GM10266 (cell line): ENCODE results near the gene MALRD1.

Experiments
- DNase-seq: peaks from one replicate; pipeline ENCODE4 v3.0.0; 2012; ENCODE audit errors: extremely low spot score
- TF ChIP-seq, protein P1 (sequence below): IDR thresholded peaks from 2 replicates; pipeline ENCODE4 v1.5.1; 2012; ENCODE audit warnings: mild to moderate bottlenecking, low read depth; ENCODE audit not compliant: control insufficient read depth, insufficient read depth; ENCODE audit errors: missing control alignments

The MALRD1 gene

DNA sequence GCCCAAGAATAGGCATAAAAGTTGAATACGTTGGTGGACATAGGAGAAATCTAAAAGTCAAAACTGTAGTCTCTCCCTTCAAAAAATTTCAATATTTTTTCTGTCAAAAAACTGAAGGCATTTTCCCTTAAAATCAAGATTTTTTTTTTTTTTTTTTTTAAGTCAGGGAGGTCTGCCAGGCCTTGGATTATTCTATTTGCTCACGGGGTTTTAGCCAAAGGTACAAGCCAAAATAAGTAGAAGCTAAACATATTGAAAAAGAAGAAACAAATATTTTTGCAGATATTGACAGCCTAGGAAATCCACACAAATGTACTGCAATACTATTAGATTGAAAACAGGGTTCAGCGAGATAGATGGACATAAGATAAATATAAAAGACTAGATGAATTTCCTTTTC is 577.6 kb downstream of the MALRD1 start:
- no peak for DNase-seq
- TF ChIP-seq, protein P1, sequence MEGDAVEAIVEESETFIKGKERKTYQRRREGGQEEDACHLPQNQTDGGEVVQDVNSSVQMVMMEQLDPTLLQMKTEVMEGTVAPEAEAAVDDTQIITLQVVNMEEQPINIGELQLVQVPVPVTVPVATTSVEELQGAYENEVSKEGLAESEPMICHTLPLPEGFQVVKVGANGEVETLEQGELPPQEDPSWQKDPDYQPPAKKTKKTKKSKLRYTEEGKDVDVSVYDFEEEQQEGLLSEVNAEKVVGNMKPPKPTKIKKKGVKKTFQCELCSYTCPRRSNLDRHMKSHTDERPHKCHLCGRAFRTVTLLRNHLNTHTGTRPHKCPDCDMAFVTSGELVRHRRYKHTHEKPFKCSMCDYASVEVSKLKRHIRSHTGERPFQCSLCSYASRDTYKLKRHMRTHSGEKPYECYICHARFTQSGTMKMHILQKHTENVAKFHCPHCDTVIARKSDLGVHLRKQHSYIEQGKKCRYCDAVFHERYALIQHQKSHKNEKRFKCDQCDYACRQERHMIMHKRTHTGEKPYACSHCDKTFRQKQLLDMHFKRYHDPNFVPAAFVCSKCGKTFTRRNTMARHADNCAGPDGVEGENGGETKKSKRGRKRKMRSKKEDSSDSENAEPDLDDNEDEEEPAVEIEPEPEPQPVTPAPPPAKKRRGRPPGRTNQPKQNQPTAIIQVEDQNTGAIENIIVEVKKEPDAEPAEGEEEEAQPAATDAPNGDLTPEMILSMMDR, result no peak

DNA sequence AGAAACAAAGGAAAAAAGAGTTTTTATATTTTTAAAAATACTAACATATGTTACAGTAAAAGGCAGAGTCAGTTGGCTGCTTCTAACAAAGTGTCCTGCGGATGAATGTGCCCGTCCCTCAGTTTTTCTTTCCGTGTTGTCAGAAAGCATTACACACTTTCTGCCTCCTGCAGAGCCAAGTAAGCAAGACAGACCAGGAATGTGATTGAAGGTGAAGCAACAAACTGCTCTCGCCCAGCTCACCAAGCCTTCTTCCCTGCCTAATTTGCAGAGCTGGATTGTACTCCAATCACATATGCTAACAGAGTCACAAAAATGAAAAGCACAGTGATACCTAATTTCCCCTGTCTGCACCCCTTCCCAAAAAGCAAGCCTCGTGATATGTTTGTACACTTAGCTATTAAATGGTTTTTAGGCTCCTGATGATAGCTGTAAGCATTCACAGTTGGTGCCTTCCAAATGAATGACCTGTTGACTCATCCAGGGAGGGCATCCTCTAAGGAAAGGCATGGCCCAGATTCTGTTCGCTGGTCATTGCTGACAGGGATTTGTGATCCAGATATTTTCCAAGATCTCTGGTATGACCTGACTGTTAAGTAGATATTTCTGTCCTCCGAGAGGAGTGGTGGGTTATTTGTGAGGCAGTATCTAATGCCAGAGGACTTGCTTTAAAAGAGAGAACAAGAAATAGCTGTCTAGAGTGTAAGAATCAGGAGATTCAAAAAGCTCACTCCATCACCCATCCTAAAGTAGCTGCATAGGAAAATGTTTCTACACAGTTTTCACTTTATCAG is 580.4 kb downstream of the MALRD1 start:
- no peak for DNase-seq
- TF ChIP-seq, protein P1, result no peak

DNA sequence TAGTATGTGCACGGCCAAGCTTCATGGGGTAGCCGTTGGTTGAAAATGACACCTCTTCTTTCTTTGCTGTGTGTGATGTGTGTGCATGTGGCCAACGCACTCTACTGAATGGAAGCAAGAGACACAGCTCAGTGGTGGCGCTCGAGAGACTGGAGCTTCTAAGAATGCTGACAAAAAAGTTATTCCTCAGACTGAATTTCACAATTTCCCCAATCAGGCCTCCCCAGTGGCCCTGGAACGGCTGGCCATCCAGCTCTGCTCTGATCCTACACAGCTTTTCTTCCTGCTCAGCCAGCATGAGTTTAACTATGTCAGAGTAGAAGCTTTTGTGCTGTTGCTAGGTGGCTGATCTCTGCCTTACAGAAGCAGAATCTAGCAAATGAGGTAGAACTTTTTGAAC is 581.0 kb downstream of the MALRD1 start:
- no peak for DNase-seq
- TF ChIP-seq, protein P1, result no peak

DNA sequence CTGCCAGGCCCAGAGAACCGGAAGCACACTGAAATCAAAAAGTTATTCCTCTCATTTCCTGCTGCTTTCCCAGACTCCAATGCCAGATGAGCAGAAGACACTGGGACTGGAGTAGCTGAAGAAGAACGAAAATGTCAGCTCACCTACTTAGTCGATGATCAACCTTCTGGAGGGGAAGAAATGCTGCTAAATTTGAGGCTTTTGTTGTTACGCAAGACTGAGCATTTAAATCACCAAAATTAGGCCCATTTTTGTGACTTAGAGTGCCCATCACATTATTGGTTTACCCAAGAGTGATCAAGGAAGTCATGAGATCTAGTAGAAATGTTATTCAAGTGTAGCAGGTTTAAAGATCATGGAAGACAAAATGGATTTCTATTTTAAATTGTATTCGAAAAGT is 585.6 kb downstream of the MALRD1 start:
- TF ChIP-seq, protein P1, result no peak
- no peak for DNase-seq

DNA sequence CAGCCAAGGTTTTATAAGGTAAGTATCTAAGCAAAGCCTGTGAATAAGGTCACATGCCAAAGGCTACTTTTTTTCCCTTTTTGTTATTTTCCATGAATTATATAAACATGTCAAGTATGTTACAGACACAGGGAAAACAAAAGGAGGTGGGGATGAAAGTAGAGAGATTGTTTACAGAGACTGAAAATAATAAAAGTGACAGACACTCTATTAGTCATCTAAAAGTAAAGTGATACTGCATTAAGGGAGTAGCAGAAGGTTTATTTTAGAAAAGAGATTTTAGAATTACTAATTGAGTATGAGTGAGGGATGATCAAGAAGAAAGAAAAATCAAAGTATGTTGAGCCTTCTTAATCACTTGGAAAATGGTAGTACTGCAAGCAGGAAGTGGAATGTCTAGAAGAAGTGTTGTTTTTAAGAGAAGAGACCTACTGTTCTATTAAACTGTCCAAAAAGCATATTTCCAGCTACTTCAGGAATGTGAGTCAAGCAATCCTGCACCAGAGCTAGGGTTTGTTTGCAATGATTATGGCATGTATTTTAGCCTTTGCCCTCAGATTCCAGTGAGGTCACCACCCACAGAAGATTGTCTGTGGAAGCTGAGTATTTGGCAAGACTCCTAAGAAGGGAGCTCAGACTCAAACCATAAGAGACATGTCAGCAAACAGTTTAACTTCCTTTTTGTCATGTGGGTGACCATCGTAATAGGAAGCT is 589.7 kb downstream of the MALRD1 start:
- TF ChIP-seq, protein P1, result no peak
- no peak for DNase-seq

DNA sequence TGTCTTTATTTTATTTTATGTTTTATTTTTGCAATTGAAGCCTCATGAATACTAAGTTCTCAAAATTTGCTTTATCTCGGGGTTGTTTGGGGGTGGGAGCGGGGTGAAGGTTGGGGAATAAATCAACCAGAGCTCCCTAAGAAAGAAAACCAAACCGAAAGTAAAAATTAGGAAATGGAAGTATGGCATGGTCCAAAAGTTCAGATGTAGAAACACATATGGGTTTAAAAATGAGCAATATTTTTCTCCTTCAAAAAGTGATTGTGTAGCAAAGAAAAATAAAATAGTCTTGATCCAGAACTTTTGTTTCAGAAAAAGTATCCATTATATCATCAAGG is 590.3 kb downstream of the MALRD1 start:
- TF ChIP-seq, protein P1, result no peak
- no peak for DNase-seq
